NCI-H1436 (cell line): Measurements from ENCODE around the gene PHYKPL.
"Not testable (repeated sequence)": the region's sequence is repeated elsewhere in the genome, so short reads cannot be mapped to it uniquely, and the experiment has no call there.

Source experiments
- DNase-seq: peaks from one replicate; lab custom pipeline; 2025; lab: John Stamatoyannopoulos, UW

PHYKPL gene

DNA sequence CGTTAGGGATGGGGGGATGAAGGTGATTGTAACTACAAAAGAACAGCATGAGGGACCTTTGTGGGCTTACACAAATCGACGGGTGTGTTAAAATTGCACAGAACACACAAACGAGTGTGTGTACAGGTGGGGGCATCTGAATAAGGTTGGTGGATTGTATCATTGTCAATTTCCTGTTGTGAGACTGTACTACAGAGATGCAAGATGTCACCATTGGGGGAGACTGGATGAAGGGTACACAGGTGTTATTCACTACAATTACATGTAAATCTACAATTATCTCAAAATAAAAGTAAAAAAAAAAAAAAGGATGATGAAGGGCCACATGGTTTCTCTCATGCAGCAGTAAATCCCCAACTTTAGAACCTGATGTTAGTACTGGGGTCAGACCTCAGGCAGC, 31.4 kb upstream of the PHYKPL start:
- DNase-seq: no peak

DNA sequence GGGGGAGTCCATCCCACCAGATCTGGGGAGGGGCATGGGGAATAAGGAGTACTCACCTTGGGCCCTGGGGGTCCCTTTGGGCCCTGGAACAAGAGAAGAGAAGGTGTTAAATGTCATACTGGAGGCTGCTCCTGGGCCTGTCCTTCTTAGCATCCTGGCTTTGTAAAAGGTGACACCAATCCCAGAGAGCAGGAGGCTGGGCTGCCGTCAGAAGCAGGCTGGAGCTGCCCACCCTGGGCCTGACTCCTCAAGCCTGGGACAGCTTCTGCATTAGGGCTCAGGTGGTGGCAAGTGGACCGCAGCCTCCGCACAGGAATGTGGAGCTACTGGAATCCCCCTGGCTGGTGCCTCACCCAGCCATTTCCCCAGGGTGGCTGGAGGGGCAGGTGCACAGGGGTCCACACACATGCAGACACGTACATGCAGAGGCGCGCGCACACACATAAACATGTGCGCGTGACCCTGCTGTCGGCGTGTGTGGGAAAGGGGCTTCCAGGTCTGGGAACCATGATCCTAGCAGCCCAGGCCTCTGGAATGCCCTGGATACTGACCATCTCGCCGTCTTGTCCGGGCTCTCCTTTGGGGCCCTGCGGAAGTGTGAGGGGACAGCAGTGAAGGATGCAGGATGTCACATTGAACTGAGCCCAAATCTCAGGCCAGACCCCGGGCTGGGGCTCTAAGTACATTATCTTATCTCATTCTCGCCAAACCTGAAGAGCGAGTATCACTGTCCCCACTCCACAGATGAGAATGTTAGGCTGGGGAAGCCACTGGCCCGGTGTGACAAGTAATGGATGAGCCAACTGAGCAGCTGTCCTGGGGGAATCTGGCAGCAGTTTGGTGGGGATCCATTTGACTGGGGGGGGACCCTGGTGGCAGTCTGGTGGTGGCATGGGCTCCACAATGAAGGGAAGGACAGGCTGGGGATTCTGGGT, 29.3 kb upstream of the PHYKPL start:
- no peak for DNase-seq

DNA sequence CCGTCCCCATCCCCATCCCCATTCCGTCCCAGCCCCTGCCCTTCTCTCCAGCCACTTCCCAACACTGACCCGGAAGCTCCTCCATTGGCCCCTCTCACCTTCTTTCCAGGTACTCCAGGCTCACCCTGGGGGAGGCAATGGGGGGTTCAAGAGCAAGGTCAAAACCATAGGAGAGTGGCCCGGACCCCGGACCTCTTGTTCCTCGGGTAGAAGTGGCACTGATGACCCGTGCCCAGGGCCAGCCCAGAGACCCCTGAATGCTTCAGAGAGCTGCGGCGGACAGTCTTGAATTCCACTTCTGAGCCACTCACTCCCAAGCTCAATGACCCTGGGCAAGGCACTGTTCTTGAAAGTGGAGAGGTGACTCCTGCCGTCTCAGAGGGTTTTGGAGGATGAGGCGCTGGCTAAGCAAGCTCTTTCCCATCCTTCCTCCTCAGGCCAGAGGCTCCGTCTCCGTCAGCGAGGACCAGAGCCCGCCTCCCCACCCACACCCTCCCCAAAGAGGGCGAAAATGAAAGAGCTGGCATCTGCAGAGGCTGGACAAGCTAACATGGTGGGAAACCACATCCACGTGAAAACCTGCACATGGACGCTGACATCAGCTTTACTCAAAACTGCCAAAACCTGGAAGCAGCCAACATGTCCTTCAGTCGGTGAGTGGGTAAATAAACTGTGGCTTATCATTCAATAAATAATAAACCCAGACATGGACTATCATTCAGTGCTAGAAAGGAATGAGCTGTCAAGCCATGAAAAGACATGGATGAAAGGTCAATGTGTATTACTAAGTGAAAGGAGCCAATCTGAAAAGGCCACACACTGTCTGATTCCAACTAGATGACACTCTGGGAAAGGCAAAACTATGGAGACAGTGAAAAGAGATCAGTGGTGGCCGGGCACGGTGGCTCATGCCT, 27.3 kb upstream of the PHYKPL start:
- DNase-seq: no peak

DNA sequence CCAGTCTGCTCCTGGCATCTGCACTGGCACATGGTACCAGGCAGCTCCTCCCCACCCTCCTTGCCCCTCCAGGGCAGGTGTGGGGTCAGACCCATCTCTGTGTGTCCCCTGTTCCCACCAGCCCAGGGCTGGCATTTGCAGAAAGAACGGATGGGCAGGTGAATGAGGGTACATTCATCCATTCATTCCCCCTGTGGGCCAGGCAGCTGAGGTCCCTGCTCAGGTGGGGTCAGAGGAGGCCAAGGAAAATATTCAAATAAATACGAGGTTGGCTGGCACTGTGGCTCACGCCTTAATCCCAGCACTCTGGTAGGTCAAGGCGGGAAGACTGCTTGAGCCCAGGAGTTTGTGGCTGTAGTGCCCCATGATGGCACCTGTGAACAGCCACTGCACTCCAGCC, 25.0 kb upstream of the PHYKPL start:
- DNase-seq: no peak

DNA sequence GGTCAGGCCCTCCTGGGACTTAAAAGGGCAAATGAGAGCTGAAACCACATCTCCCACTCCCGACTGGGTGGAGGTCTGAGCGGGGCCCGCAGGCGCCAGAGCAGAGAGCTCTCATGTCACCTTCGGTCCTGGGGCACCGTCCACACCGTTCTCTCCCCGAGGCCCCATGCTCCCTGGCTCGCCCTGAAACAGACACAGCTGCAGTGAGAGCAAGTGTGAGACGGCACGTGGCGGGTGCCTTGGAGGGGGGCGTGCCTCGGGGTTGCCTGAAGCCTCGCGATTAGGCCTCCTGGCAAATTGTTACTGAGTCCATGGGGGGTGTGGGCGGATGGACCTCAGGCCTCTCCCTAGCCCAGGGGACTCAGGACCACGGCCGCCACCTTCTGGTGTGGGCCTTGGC, 24.1 kb upstream of the PHYKPL start:
- no peak for DNase-seq

DNA sequence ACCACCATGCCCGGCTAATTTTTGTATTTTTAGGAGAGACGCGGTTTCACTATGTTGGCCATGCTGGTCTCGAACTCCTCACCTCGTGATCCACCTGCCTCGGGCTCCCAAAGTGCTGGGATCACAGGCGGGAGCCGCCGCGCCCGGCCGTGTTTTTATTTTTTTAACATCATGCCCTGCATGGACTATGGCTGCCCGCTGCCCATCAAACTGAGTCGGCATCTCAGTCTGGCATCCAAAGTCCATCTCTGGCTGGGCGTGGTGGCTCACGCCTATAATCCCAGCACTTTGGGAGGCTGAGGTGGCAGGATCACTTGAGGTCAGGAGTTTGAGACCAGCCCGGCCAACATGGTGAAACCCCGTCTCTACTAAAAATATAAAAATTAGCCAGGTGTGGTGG, 21.0 kb upstream of the PHYKPL start:
- DNase-seq: not testable (repeated sequence)

DNA sequence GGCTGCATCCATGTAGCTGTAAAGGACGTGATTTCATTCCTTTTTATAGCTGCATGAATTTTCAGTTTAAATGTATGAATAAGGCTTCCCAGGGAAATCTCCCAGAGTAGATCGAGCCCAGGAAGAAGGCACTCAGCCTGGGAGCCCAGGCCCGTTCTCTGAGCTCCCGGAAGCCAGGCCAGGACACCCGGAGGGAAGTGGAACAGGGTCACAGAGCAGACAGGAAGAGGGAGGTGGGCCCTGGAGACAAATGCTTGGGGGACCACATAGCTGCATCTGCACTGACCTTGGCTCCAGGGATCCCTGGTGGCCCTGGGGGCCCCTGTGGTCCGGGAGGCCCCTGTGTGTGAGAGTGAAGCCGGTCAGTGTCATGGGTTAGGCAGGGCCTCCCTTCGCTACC, 19.7 kb upstream of the PHYKPL start:
- DNase-seq: no peak

DNA sequence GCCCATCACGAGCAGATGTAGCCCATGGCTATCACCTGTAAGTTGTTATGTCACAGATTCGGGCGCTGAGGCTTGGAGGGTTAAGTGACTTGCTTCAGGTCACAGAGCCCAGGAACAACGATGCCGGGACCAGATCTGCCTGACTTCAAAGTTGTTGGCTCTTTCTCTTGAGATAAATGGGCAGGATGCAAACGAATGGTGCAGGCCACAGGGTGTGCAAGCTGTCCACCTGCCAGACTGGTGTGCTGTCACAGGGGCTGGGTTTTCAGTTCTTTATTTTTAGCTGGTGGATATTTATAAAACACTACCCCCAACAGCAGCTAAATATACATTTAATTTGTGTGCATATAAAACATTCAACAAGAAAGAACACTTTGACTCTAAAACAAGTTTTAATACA, 17.7 kb upstream of the PHYKPL start:
- DNase-seq: no peak

DNA sequence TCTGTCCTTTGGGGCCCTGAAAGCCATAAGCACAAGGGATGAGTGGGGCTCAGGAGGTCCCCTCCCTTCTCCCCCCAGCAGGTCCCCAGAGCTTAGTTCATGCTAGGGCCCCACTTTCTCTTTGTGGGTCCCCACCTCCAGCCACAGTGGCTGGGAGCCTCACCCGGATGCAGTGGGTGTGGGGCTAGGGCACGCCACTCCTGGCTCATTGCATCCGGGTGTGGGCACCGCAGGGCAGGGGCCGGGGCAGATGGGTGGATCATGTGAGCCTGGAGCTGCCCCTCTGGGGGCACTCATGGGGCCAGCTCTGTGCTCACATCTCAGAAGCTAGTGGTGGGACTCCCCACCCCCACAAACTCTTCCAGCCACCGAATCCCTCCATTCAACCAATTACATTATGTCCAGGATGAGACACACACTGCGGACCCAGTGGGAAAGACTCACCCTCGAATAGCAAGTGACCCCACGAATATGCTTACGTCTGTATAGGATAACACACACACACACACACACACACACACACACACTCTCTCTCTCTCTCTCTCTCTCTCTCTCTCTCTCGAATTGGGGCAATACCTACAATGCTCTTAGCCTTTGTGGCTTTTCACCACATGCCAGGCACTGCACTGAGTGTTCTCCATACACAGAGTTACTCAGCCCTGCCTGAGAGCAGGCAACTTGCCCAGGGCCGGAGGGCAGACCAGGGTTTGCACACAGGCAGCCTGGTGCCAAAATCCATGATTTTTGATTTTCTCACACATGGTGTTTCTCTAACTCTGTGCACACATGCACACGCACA, 16.8 kb upstream of the PHYKPL start:
- no peak for DNase-seq

DNA sequence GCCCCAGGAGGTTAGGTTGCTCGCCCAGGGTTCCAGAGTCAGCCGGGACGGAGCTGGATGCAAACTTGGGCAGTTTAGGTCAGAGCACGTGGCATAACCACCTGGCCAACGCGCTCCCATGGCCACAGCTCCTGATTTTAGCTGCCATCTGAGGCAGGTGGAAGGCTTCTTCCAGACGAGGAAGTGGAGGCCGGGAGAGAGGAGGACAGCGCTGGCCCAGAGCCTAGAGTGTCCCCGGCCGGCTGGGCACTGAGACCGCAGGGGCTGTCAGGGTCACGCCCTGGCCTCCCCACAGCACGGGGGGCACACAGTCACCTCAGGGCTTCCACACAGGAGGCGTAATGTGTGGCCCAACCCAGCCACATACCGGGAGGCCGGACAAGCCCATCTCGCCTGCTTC, 16.1 kb upstream of the PHYKPL start:
- no peak for DNase-seq

DNA sequence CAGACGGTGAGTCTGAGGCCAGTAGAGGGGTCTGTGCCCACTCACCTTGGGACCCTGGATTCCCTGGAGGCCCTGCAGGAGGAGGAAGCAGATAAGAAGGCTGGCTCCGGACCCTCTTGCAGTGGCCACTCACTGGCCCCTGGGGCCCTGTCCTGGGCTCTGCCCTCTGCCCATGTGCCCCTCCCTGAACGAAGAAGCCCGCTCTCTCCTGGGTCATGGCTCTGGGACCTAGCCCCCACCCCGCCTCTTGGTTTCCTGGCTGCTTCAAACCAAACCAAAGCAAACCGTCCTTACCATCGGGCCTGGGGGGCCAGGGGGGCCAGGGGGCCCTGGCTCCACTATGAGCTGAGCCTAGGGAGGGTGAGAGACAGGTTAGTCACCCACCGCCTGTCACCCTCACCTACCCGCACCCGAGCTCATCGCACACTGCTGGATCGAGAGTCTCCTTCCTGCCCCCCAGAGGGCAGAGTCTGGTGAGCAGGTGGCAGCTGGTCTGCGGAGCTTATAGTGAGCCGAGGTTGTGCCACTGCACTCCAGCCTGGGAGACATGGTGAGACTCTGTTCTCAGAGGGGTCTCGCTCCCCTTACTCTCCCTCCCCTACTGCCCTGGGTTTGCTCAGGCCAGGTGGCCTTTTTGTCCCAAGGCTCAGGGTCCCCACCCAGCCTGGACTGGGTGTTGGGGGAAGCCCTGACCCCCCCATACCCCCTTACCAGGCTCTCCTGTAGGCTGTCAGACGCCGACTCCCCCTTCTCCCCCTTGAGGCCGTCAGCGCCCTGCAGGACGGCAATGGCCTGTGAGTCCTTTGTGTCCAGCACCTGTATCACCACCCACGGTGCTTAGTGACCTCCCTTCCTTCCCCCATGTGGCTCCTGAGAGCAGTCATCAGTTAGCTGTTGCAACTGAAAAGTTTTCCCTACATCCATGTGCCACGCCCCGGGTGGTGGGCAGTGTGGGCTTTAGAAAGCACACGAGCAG, 15.2 kb upstream of the PHYKPL start:
- DNase-seq: no peak

DNA sequence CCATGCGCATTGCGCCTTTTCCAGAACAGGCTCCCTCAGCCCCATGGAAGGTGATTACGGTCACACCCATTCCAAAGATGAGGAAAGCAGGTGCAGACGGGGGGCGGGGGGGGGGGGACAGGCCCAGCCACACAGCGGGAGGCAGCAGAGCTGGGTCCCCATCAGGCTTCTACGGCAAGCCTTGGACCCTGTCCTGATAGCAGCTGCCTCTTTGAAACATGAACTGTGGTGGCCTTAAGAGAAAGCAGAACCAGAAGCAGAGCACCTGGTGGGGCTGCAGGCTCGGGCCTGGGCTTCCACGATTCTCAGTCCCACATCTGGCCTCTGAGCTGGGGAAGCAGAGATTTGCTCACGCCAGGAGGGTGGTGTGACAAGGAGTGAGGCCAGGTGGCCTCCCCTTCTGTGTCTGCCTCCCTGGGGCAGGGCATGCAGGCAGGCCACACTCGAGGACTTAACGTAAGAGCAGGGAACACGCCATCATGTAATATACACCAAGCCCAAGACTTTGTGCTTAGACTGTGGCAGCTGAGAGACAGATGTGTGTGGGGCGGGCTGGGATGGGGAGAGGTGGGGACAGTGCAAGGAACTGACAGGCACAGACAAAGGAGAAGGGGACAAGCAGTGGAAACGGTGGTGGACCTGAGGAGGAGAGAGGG, 14.2 kb upstream of the PHYKPL start:
- DNase-seq: no peak

DNA sequence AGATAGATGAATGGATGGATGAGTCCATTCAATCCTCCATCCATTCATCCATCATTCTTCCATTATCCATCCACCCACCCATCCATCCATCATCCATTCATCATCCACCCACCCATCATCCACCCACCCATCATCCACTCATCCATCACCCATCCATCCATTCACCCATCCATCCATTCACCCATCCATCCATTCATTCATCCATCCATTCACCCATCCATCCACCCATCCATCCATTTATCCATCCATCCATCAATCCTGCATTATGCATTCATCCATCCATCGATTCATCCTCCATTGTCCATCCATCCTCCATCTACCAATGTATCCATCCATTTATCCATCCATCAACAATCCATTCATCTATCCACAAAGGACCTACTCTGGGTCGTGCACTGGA, 12.8 kb upstream of the PHYKPL start:
- no peak for DNase-seq

DNA sequence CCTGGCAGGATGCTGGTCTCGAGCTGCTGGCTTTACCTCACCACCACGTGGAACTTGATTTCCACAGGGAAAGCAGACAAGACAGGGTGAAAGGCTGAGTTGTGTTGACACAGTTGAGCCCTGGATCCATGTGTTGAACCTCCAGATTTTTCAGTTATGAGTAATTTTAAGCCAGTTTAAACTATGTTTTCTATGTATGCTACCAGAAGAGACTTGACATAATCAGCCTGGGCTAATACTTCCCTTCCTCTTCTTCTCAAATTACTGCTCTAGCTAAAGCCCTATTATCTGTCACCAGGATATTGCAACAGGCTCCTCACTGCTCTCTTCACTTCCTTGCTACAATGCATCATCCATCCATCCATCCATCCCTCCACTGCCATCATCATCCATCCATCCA, 12.0 kb upstream of the PHYKPL start:
- no peak for DNase-seq

DNA sequence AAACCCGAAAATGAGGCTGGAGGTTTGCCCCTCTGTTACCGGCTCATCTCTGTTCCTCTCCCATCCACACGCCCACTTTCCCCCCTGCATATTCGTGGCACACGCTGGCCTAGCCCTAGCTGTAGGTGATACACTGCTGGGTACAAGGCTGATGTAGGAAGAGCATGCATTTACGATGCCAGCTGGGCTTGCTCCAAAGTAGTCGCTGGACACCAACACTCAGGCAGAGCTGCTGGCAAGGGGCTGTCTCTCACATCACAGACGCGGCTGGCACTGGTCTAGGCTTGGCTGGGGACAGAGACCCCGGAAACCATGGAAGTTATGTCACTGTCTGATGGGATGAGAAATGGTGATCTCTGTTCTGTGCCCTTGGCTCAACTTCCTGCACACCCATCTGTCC, 9.8 kb upstream of the PHYKPL start:
- DNase-seq: no peak

DNA sequence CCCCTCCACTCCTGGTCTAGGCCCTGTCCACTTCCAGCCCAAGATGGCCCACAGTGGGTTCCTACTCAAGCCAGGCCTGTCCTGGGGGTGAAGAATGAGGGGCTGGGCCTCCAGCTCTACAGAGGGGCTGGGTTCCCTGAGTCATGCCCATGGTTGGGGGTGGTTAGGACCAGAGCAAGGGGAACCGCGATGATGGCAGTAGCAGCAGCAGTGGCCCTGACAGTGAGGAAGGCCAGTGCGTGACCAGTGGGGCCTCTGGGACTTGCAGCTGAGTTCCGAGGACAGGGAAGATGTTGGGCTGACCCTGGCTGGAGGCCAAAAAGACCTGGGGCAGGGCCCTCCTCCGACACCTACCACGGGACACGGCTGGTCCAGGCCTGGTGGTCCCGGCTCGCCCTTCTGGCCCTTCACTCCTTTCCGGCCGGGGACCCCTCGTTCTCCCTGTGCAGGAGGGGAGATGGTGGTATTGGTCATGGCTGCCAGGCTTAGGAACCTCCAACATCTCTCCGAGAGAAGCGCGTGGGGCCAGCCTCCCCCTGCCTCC, 9.2 kb upstream of the PHYKPL start:
- no peak for DNase-seq

DNA sequence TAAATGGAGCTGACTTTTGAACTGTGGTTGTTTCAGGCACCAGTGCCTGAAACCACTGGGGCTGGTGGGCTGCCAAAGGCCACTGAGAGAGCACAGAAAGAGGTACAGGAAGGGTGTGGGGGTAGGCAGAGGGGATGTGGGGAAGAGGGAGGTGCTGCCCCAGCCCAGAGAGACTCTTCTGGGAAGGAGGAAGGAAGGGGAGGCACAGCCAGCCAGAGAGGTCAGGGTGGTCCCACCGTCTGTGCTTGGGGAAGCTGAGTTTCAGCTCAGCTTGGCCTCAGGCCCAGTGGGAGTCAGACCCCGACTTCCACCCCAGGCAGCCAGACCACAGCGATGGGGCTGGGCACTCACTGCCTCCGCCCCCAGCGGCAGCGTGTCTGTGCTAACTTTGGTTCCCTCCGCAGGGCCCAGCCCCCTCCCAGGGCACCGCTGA, 8.6 kb upstream of the PHYKPL start:
- DNase-seq: no peak

DNA sequence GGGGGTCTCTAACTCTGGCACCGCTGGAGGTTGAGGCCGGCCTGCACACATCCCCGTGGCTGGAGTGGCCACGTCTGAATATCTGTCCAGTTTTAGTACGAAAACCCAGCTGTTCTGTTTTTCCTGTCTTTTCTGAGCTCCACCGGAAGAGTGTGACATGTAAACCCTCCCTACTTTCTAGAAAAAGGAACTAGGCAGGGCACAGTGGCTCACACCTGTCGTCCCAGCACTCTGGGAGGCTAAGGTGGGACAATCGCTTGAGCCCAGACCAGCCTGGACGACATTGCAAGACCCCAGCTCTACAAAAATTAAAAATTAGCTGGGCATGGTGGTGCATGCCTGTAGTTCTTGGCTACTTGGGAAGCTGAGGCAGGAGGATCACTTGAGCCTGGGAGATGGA, 8.2 kb upstream of the PHYKPL start:
- DNase-seq: no peak

DNA sequence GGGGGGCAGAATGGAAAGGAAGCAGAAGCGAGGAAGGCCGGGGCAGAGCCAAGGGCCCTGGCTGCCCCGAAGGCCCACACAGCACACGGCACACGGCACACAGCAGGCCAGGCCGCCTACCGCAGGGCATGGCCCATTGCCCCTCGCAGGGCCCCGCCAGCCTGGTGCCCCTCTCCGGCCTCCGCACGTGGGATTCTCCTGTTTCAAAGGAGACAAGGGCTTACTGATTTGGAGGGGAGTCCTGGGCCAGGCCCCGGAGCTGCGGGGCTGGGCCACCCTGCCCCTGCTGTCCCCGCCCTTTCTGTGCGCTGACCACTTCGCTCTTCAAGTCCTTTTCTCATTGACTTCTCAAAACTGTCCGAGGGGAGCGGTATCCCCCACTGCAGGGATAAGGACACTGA, 7.7 kb upstream of the PHYKPL start:
- DNase-seq: no peak

DNA sequence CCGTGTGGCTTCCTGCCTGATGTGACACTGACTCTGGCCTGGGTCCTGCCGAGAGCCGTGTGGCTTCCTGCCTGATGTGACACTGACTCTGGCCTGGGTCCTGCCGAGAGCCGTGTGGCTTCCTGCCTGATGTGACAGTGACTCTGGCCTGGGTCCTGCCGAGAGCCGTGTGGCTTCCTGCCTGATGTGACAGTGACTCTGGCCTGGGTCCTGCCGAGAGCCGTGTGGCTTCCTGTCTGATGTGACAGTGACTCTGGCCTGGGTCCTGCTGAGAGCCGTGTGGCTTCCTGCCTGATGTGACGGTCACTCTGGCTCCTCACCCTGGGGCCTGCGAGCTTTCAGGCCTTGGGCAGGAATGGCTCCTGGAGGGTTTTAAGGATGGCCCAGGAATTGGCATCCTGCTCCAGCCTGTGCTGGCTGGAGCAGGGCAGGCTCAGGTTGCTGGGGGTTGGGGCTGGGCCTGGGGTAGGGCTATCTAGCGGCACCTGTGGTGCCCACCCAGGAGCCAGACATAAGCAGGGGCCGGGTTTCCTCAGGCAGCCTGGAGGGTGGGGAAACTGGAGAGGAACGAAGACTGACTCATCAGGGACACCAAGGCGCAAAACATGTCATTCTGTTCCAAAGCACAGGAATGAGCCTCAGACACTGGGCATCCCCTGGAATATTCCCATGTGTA, 7.2 kb upstream of the PHYKPL start:
- not testable (repeated sequence) for DNase-seq
